Mesothelial cell of epicardium (in vitro differentiated cells): ENCODE data around the gene POLR3E. TPM values are rescaled to one million over a fixed set of nuclear protein-coding genes. Genes with fewer than 3 reads are reported as not detected.
"Not testable (repeated sequence)": the region's sequence is repeated elsewhere in the genome, so short reads cannot be mapped to it uniquely, and the experiment has no call there.

Experiments
- DNase-seq, 2 experiments: peaks; one replicate each; pipeline ENCODE4 v3.0.0; 2021; ENCODE audit warnings: low spot score in 2 of 2; ENCODE audit not compliant: unreplicated experiment in 2 of 2
- H3K27ac Mint-ChIP-seq: 2 replicates; pipeline ENCODE4 v1.8.0; 2021; ENCODE audit warnings: mixed read lengths
- H3K27me3 Mint-ChIP-seq: 2 replicates; pipeline ENCODE4 v1.8.0; 2021; ENCODE audit warnings: low read depth, mixed read lengths
- H3K36me3 Mint-ChIP-seq: 2 replicates; pipeline ENCODE4 v1.8.0; 2021; ENCODE audit warnings: mixed read lengths
- H3K4me1 Mint-ChIP-seq: 2 replicates; pipeline ENCODE4 v1.8.0; 2021; ENCODE audit warnings: mixed read lengths
- H3K4me3 Mint-ChIP-seq: 2 replicates; pipeline ENCODE4 v1.8.0; 2021; ENCODE audit warnings: mild to moderate bottlenecking, moderate library complexity, mixed read lengths
- H3K9me3 Mint-ChIP-seq: 2 replicates; pipeline ENCODE4 v1.8.0; 2021; ENCODE audit warnings: mixed read lengths
- total RNA-seq: library from RNA; stranded (reverse); gene quantifications from 3 replicates; pipeline ENCODE4 v1.2.1, GENCODE V29; 2021
- TF ChIP-seq, protein P1 (sequence below): fragments of 200-600 bp; sonication (generic); IDR thresholded peaks from one replicate; pipeline ENCODE4 v1.5.0; 2021; ENCODE audit warnings: antibody characterized with exemption; ENCODE audit not compliant: unreplicated experiment

The POLR3E gene
- total RNA-seq, 1 donor from 2014 or later, result 71.4 TPM

GRCh38 chr16:22342082-22342481 lies 44.9 kb downstream of the POLR3E start:
- TF ChIP-seq, protein P1, sequence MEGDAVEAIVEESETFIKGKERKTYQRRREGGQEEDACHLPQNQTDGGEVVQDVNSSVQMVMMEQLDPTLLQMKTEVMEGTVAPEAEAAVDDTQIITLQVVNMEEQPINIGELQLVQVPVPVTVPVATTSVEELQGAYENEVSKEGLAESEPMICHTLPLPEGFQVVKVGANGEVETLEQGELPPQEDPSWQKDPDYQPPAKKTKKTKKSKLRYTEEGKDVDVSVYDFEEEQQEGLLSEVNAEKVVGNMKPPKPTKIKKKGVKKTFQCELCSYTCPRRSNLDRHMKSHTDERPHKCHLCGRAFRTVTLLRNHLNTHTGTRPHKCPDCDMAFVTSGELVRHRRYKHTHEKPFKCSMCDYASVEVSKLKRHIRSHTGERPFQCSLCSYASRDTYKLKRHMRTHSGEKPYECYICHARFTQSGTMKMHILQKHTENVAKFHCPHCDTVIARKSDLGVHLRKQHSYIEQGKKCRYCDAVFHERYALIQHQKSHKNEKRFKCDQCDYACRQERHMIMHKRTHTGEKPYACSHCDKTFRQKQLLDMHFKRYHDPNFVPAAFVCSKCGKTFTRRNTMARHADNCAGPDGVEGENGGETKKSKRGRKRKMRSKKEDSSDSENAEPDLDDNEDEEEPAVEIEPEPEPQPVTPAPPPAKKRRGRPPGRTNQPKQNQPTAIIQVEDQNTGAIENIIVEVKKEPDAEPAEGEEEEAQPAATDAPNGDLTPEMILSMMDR, result no peak
- Mint-ChIP-seq H3K9me3 (peaks cover 51% of the 10 kb centered on the region), H3K4me1 (no peaks in the 10 kb centered on the region), H3K27ac (no peak overlapping the region), H3K27me3 (no peaks in the 10 kb centered on the region), H3K36me3 (peaks cover 55% of the 10 kb centered on the region), H3K4me3 (no peak overlapping the region)
- DNase-seq, result no peak

DNA sequence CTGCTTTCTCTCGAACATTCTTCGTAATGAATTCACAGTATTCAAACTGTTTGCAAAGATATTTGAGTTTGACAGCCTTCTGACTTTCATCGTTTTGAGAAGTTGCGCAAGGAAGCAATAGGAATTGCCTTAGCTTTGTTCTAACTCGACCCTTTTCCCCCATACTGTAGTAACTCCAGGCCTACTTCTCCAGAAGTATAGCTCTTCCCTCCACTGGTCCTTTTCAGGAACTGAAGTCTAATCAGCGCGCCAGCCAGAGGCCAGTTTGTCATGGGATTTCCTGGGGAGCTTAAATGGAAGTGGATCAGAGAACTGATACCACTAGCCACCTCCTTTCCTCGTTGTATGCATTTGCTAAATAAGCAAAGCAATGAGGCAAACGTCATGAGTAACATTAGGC lies 49.3 kb downstream of the POLR3E start:
- no peaks in the 10 kb centered on the region for H3K27me3 Mint-ChIP-seq
- peaks cover 50% of the 10 kb centered on the region for H3K36me3 Mint-ChIP-seq
- no peak overlapping the region for H3K4me3 Mint-ChIP-seq
- no peak for DNase-seq
- no peak overlapping the region for H3K27ac Mint-ChIP-seq
- H3K4me1 Mint-ChIP-seq, result no peaks in the 10 kb centered on the region
- peaks cover 18% of the 10 kb centered on the region for H3K9me3 Mint-ChIP-seq
- TF ChIP-seq, protein P1, result no peak

DNA sequence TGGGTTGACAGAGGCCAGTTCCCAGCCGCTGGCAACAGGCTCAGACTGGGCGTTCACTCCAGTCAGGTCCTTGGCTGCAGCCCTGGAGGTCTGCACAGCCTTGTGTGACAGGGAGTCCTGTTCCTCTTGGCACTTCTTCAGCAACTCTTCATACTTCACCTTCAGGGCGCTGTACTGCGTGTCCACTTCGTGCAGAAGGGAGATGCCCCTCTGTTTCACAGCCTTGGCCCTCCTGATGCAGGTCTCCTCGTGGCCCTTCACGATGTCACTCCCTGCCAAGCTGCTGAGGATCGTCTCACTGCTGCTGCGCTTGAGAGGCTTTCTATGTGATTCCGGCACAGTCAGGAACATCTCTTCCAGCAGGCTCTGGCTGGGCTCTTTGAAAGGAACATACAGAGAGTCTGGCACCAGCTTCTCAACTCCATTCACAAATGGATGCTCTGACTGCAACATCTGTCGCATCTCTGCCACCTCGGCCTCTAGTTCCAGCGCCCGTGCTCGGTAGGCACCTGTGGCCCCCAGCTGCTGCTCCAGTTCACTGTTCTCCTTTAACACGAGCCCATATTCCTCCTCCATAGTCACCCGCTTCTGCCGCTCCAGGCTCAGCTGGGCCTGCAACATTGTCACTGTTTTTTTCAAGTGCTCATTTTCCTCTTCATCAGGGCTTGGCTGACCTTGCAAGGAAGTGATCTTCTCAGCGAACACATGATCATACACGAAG lies 50.1 kb downstream of the POLR3E start:
- Mint-ChIP-seq H3K9me3 (peaks cover 11% of the 10 kb centered on the region), H3K36me3 (peaks cover 46% of the 10 kb centered on the region), H3K4me3 (no peak overlapping the region), H3K27me3 (no peaks in the 10 kb centered on the region), H3K27ac (no peak overlapping the region), H3K4me1 (no peaks in the 10 kb centered on the region)
- DNase-seq, result no peak
- TF ChIP-seq, protein P1, result no peak

GRCh38 chr16:22348291-22348690 lies 51.1 kb downstream of the POLR3E start:
- Mint-ChIP-seq H3K36me3 (peaks cover 39% of the 10 kb centered on the region), H3K27me3 (no peaks in the 10 kb centered on the region)
- DNase-seq, result no peak

DNA sequence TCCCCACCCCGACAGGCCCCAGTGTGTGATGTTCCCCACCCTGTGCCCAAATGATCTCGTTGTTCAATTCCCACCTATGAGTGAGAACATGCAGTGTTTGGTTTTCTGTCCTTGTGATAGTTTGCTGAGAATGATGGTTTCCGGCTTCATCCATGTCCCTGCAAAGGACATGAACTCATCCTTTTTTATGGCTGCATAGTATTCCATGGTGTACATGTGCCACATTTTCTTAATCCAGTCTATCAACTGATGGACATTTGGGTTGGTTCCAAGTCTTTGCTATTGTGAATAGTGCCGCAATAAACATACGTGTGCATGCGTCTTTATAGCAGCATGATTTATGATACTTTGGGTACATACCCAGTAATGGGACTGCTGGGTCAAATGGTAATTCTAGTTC lies 53.8 kb downstream of the POLR3E start:
- peaks cover 22% of the 10 kb centered on the region for H3K4me1 Mint-ChIP-seq
- H3K36me3 Mint-ChIP-seq, result peaks cover 36% of the 10 kb centered on the region
- not testable (repeated sequence) for H3K27me3 Mint-ChIP-seq, DNase-seq, H3K9me3 Mint-ChIP-seq, H3K4me3 Mint-ChIP-seq, H3K27ac Mint-ChIP-seq

More at GRCh38 chr16:22348291-22348690, 51.1 kb downstream of the POLR3E start:
- H3K9me3 Mint-ChIP-seq, result peaks cover 4% of the 10 kb centered on the region
- H3K4me1 Mint-ChIP-seq, result peaks cover 7% of the 10 kb centered on the region
- no peak overlapping the region for H3K27ac Mint-ChIP-seq
- no peak overlapping the region for H3K4me3 Mint-ChIP-seq
- TF ChIP-seq, protein P1, result no peak

- Mint-ChIP-seq H3K36me3 (peaks cover 29% of the 10 kb centered on the region), H3K9me3 (no peaks in the 10 kb centered on the region)
- TF ChIP-seq, protein P1, result no peak
Measured at GRCh38 chr16:22352140-22352539, 54.9 kb downstream of the POLR3E start.

More at GRCh38 chr16:22352140-22352539, 54.9 kb downstream of the POLR3E start:
- Mint-ChIP-seq H3K27ac (no peak overlapping the region), H3K4me1 (peaks cover 22% of the 10 kb centered on the region), H3K4me3 (no peak overlapping the region), H3K27me3 (no peaks in the 10 kb centered on the region)
- no peak for DNase-seq
